Skeletal muscle tissue (tissue), 1 donor: ENCODE results near the gene XNDC1N. TPM values are rescaled to one million over a fixed set of nuclear protein-coding genes. Genes with fewer than 3 reads are reported as not detected.

Experiments
- total RNA-seq: library from RNA; depleted of rRNA; stranded (reverse); fragments of >200 nt; gene quantifications from one replicate; pipeline ENCODE4 v1.2.3, GENCODE V29; 2014

Gene XNDC1N
- total RNA-seq, 1 donor from 2014 or later = 13.6 TPM

Other genes starting within 250 kb of the XNDC1N start
- gene DEFB108B, start 95.4 kb downstream of the XNDC1N start, total RNA-seq = not detected
- gene DEFB131B, start 50.1 kb downstream of the XNDC1N start, total RNA-seq = not detected
- gene RNF121, start 452 bp upstream of the XNDC1N start, total RNA-seq = 25.6 TPM
- gene IL18BP, start 70.3 kb upstream of the XNDC1N start, total RNA-seq = 3.1 TPM
- 177 TPM for gene NUMA1, start 151.9 kb upstream of the XNDC1N start, total RNA-seq
- 2.6 TPM for gene LRRC51, start 152.3 kb upstream of the XNDC1N start, total RNA-seq
- 42.3 TPM for gene LAMTOR1, start 174.7 kb upstream of the XNDC1N start, total RNA-seq
- not detected for gene TOMT, start 177.3 kb upstream of the XNDC1N start, total RNA-seq
- gene ANAPC15, start 184.1 kb upstream of the XNDC1N start, total RNA-seq = 7.8 TPM
- gene FOLR3, start 207.1 kb upstream of the XNDC1N start, total RNA-seq = 0.52 TPM